8988T (cell line): ENCODE data around the gene TPPP3.

ENCODE experiments used
- DNase-seq: peaks from one replicate; pipeline ENCODE4 v3.0.0; 2011

TPPP3 gene

GRCh38 chr16:67393111-67393787 is at the start of gene TPPP3:
Gene TPPP3 (minus strand): TSS chr16:67393498. CDS start chr16:67391111, 2,387 bp downstream.
- peak; percentile 99 for DNase-seq

GRCh38 chr16:67442581-67443255 is 49.4 kb upstream of the TPPP3 start:
- no peak for DNase-seq

GRCh38 chr16:67441907-67442306 is 48.6 kb upstream of the TPPP3 start:
- no peak for DNase-seq

- no peak for DNase-seq
Measured at GRCh38 chr16:67441271-67441753, 48.0 kb upstream of the TPPP3 start.

- no peak for DNase-seq
Measured at GRCh38 chr16:67438824-67439393, 45.6 kb upstream of the TPPP3 start.

GRCh38 chr16:67438098-67438791 is 44.9 kb upstream of the TPPP3 start:
- DNase-seq, result no peak

- no peak for DNase-seq
Measured at GRCh38 chr16:67437513-67437912, 44.2 kb upstream of the TPPP3 start.

GRCh38 chr16:67436640-67437193 is 43.4 kb upstream of the TPPP3 start:
- no peak for DNase-seq

- DNase-seq, result no peak
Measured at GRCh38 chr16:67435758-67436164, 42.5 kb upstream of the TPPP3 start.

- no peak for DNase-seq
Measured at GRCh38 chr16:67433131-67433719, 39.9 kb upstream of the TPPP3 start.

- no peak for DNase-seq
Measured at GRCh38 chr16:67432506-67432890, 39.2 kb upstream of the TPPP3 start.

- peak; percentile 54 for DNase-seq
Measured at GRCh38 chr16:67431775-67432505, 38.6 kb upstream of the TPPP3 start.

GRCh38 chr16:67430977-67431774 is 37.9 kb upstream of the TPPP3 start, which contains the start of gene HSD11B2:
Gene HSD11B2 (plus strand): TSS chr16:67431121. CDS start chr16:67431249, 128 bp downstream.
- peak; percentile 96 for DNase-seq

- peak; percentile 68 for DNase-seq
Measured at GRCh38 chr16:67430504-67430976, 37.2 kb upstream of the TPPP3 start.

GRCh38 chr16:67429799-67430503 is 36.7 kb upstream of the TPPP3 start:
- DNase-seq, result no peak

- no peak for DNase-seq
Measured at GRCh38 chr16:67429053-67429798, 35.9 kb upstream of the TPPP3 start.

GRCh38 chr16:67428146-67428731 is 34.9 kb upstream of the TPPP3 start:
- DNase-seq, result peak; percentile 98

GRCh38 chr16:67426950-67427349 is 33.7 kb upstream of the TPPP3 start:
- DNase-seq, result no peak

- DNase-seq, result no peak
Measured at GRCh38 chr16:67426022-67426421, 32.7 kb upstream of the TPPP3 start.
